ENCODE data around the gene CCDC92.

DNA sequence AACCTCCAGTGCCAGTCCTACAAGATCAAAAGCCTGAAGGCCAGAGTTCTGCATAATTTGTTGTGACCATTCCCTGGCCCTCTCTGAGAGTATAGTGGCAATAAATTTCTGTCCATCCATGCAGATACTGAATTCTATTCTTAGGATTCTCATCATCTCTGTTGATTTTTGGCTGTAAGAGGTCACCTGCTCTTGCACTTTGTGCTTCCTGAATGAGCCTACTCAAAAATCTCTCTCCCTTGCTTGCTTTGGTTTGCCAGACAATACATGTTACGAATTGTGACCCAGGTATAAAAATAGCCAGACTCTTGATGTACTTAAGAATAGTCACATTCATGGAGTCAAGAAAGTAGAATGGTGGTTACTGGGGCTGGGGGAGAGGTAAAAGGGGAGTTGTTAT is 17.1 kb upstream of the CCDC92 start:
- TF ChIP-seq GATA2 (IDR thresholded peaks at IDR 0.05; ENCODE audit: low read depth, low read length) = no peak
- TF ChIP-seq GATA3 (IDR thresholded peaks at IDR 0.05; ENCODE audit: low read depth, low read length) = no peak

All from SH-SY5Y (cell line).